CD4-positive, alpha-beta T cell treated with Interleukin-1 beta for 1 hour (primary cell): ENCODE data around the gene HIRIP3.

ENCODE experiments used
- DNase-seq, 2 donors: peaks; one replicate each; pipeline ENCODE4 v3.0.0-alpha.2; 2020 to 2022

Gene HIRIP3

GRCh38 chr16:29995911-29996765, 721 bp upstream of the HIRIP3 start, which contains the start of gene INO80E:
Gene INO80E, plus strand, starts transcription at chr16:29996241. Its CDS starts 70 bp downstream, at chr16:29996311.
- peak; percentile 98 for DNase-seq

GRCh38 chr16:29994600-29995323, 655 bp downstream of the HIRIP3 start:
- peak in 1 of 2 donors; percentile 77 for DNase-seq

- DNase-seq = no peak
These were observed 1.4 kb downstream of the HIRIP3 start for GRCh38 chr16:29993903-29994599.

GRCh38 chr16:29993191-29993902, 2.1 kb downstream of the HIRIP3 start:
- no peak for DNase-seq

GRCh38 chr16:29992344-29992967, 3.0 kb downstream of the HIRIP3 start:
- no peak for DNase-seq

GRCh38 chr16:29991571-29991904, 3.9 kb downstream of the HIRIP3 start:
- DNase-seq = no peak

- no peak for DNase-seq
These were observed 4.4 kb downstream of the HIRIP3 start for GRCh38 chr16:29990883-29991570.

GRCh38 chr16:29990034-29990433, 5.4 kb downstream of the HIRIP3 start:
- DNase-seq = no peak

GRCh38 chr16:29989111-29989858, 6.1 kb downstream of the HIRIP3 start:
- no peak for DNase-seq

GRCh38 chr16:29988346-29989075, 6.9 kb downstream of the HIRIP3 start:
- DNase-seq = no peak

GRCh38 chr16:29987371-29988085, 7.9 kb downstream of the HIRIP3 start:
- DNase-seq = no peak

GRCh38 chr16:29986931-29987330, 8.5 kb downstream of the HIRIP3 start:
- no peak for DNase-seq

GRCh38 chr16:29986231-29986630, 9.2 kb downstream of the HIRIP3 start:
- DNase-seq = no peak

GRCh38 chr16:29985271-29985811, 10.1 kb downstream of the HIRIP3 start:
- no peak for DNase-seq

GRCh38 chr16:29984764-29985147, 10.7 kb downstream of the HIRIP3 start:
- no peak for DNase-seq

GRCh38 chr16:29984137-29984763, 11.2 kb downstream of the HIRIP3 start:
- no peak for DNase-seq

- no peak for DNase-seq
These were observed 11.8 kb downstream of the HIRIP3 start for GRCh38 chr16:29983420-29984136.
